ENCODE data around the gene RBM33.

RBM33 gene

GRCh38 chr7:155829796-155830470 is 185.5 kb downstream of the RBM33 start:
- no peak for DNase-seq (ENCODE audit: low spot score)

Data from COLO829 (cell line).